ENCODE data around the gene ACSM5. TPM values are rescaled to one million over a fixed set of nuclear protein-coding genes. Genes with fewer than 3 reads are reported as not detected.
"Not testable (repeated sequence)": the region's sequence is repeated elsewhere in the genome, so short reads cannot be mapped to it uniquely, and the experiment has no call there.

The ACSM5 gene
- total RNA-seq, 1 donor from 2014 or later: not detected

DNA sequence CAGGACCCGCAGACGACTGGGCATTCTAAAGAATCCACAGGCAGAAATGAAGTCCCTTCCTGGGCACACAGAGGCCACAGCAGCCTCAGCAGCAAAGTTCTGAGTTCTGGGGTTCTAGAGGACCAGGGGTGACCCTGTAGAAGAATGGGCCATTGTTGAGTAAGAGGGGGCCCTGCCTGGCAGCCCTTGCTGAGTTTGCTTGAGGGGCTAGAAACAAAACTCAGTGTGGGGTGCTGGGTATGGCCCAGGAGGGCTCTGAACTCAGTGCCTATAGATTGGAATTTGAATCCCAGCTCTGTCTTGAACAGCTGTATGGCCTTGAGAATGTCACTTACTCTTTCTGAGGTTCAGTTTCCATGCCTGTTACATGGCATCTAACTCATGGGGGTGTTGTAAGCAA, 4.7 kb upstream of the ACSM5 start, which contains the start of gene PDILT:
Gene PDILT, minus strand, starts transcription at position 101 of the 400 bp plus-strand sequence. CDS start 5,437 bp downstream, outside the sequence.
- no peak within 1 kb of the TSS for H3K27ac Mint-ChIP-seq
- peaks cover 2% of the 10 kb centered on the region for H3K27me3 Mint-ChIP-seq
- intact Hi-C loops (cut with micrococcal nuclease): no loop called here
- no peak within 1 kb of the TSS for H3K4me3 Mint-ChIP-seq
- H3K9me3 Mint-ChIP-seq: no peaks in the 10 kb centered on the region
- DNase-seq (no peak), ATAC-seq (ENCODE audit: low read depth) (no peak)
- H3K4me1 Mint-ChIP-seq: peaks cover 3% of the 10 kb centered on the region
- TF ChIP-seq, protein P1, sequence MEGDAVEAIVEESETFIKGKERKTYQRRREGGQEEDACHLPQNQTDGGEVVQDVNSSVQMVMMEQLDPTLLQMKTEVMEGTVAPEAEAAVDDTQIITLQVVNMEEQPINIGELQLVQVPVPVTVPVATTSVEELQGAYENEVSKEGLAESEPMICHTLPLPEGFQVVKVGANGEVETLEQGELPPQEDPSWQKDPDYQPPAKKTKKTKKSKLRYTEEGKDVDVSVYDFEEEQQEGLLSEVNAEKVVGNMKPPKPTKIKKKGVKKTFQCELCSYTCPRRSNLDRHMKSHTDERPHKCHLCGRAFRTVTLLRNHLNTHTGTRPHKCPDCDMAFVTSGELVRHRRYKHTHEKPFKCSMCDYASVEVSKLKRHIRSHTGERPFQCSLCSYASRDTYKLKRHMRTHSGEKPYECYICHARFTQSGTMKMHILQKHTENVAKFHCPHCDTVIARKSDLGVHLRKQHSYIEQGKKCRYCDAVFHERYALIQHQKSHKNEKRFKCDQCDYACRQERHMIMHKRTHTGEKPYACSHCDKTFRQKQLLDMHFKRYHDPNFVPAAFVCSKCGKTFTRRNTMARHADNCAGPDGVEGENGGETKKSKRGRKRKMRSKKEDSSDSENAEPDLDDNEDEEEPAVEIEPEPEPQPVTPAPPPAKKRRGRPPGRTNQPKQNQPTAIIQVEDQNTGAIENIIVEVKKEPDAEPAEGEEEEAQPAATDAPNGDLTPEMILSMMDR (IDR thresholded peaks at IDR 0.05): no peak
- POLR2A ChIA-PET: no interaction called here
- CTCF ChIA-PET: no interaction called here
- H3K36me3 Mint-ChIP-seq (ENCODE audit: low read depth): no peaks in the 10 kb centered on the region

DNA sequence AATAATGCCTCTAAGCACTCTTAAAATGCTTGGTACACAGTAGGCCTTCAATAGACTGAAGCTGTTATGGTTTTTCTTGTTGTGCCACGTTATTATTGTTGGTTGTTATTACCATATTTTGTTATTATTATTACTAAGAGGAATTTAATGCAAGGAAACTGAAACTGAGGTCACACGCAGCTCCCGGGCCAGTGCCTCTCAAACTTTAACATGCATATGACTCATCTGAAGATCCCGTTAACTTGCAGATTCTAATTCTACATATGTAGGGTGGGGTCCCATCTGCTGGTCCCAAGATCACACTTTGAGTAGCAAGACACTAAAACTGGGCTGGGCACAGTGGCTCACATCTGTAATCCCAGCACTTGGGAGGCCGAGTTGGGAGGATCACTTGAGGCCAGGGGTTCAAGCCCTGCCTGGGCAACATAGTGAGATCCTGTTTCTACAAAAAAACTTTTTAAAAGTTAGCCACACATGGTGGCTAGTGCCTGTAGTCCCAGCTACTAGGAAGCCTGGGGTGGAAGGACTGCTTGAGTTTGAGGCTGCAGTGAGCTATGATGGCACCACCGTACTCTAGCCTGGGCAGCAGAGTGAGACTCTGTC, 888 bp downstream of the ACSM5 start:
- peak overlapping the region; percentile 65 for H3K27ac Mint-ChIP-seq
- ChIA-PET CTCF (no interaction called here), POLR2A (no interaction called here)
- DNase-seq (no peak), ATAC-seq (ENCODE audit: low read depth) (peak; percentile 28)
- intact Hi-C loops (cut with micrococcal nuclease): no loop called here
- peaks cover 1% of the 10 kb centered on the region for H3K27me3 Mint-ChIP-seq
- H3K4me1 Mint-ChIP-seq: peaks cover 10% of the 10 kb centered on the region
- H3K9me3 Mint-ChIP-seq: no peaks in the 10 kb centered on the region
- H3K4me3 Mint-ChIP-seq: no peak overlapping the region
- TF ChIP-seq, protein P1 (IDR thresholded peaks at IDR 0.05): no peak
- no peaks in the 10 kb centered on the region for H3K36me3 Mint-ChIP-seq (ENCODE audit: low read depth)

DNA sequence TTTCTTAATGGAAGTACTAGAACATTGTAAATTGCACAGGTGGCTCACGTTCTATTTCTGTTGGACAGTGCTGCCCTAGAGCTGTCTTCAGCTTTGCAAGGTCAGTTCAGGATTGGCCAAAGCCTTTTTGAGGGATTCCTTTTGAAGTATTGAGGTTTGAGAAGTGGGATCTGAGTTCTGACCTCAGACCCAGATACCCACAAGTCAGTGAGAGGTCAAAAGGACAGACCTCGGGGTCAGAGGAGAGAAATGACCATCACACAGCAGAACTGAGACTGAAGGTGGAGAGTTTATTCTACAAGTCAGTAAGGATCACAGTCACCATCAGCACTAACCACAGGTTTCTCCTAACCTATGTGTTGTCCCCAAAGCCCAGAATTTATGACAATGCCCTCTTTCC, 1.7 kb downstream of the ACSM5 start:
- no peak overlapping the region for H3K4me3 Mint-ChIP-seq
- CTCF ChIA-PET: no interaction called here
- ATAC-seq (ENCODE audit: low read depth) (no peak), DNase-seq (no peak)
- TF ChIP-seq, protein P1 (IDR thresholded peaks at IDR 0.05): no peak
- intact Hi-C loops (cut with micrococcal nuclease): no loop called here
- no peak overlapping the region for H3K27ac Mint-ChIP-seq
- H3K36me3 Mint-ChIP-seq (ENCODE audit: low read depth): no peaks in the 10 kb centered on the region
- peaks cover 3% of the 10 kb centered on the region for H3K27me3 Mint-ChIP-seq
- H3K4me1 Mint-ChIP-seq: peaks cover 10% of the 10 kb centered on the region
- POLR2A ChIA-PET: no interaction called here
- H3K9me3 Mint-ChIP-seq: no peaks in the 10 kb centered on the region

DNA sequence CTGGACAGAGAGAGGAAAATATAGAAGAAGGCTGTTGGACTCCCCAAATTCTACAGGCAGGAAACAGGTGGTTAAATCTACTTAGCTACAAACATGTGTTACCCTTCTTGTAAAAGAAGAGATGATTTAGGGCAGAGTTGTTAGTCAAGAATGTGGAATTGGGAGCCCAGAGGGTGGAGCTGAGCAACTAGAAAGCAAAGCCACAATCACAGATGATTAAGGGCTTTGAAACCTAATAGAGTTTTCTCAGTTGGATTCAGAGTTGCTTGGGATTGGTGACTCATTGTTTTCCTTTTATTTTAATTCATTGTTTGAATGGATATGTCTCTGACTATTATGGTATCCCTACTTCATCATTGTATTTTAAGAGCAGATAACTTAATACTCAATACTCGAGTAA, 6.2 kb downstream of the ACSM5 start:
- H3K4me1 Mint-ChIP-seq: no peaks in the 10 kb centered on the region
- H3K4me3 Mint-ChIP-seq: no peak overlapping the region
- intact Hi-C loops (cut with micrococcal nuclease): no loop called here
- TF ChIP-seq, protein P1 (IDR thresholded peaks at IDR 0.05): no peak
- no peaks in the 10 kb centered on the region for H3K36me3 Mint-ChIP-seq (ENCODE audit: low read depth)
- no peak overlapping the region for H3K27ac Mint-ChIP-seq
- H3K9me3 Mint-ChIP-seq: no peaks in the 10 kb centered on the region
- ChIA-PET CTCF (no interaction called here), POLR2A (no interaction called here)
- DNase-seq (no peak), ATAC-seq (ENCODE audit: low read depth) (no peak)
- peaks cover 5% of the 10 kb centered on the region for H3K27me3 Mint-ChIP-seq

DNA sequence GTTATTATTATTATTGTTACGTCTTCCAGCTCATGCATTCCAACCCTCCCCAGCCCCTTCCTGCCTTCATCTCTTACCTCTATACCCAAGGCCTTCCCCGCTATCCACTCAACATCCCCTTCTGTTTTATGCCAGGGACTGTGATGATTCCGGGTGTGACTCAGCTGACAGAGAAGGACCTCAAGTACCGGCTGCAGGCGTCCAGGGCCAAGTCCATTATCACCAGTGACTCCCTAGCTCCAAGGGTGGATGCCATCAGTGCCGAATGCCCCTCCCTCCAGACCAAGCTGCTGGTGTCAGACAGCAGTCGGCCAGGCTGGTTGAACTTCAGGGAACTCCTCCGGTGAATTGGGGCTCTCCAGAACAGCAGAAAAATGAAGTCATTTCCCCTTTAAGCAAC, 9.8 kb downstream of the ACSM5 start:
- H3K9me3 Mint-ChIP-seq; POLR2A ChIA-PET; H3K27ac Mint-ChIP-seq; H3K4me3 Mint-ChIP-seq; DNase-seq; H3K4me1 Mint-ChIP-seq; H3K36me3 Mint-ChIP-seq (ENCODE audit: low read depth); H3K27me3 Mint-ChIP-seq; CTCF ChIA-PET; ATAC-seq (ENCODE audit: low read depth); intact Hi-C loops (cut with micrococcal nuclease): not testable (repeated sequence)

DNA sequence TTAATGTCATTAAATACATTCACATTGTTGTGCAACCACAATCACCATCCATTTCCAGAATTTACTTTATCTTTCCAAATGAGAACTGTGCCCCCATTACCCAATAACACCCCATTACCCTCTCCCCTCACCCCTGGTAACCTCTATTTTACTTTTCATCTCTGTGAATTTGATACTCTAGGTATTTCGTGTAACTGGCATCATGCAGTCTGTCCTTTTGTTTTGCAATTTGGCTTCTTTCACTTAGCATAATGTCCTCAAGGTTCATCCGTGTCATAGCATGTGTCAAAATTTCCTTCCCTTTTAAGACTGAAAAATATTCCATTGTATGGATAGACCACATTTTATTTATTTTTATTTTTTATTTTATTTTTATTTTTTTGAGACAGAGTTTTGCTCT, 12.4 kb downstream of the ACSM5 start:
- H3K9me3 Mint-ChIP-seq; intact Hi-C loops (cut with micrococcal nuclease); H3K27me3 Mint-ChIP-seq; H3K4me1 Mint-ChIP-seq; CTCF ChIA-PET; H3K36me3 Mint-ChIP-seq (ENCODE audit: low read depth); ATAC-seq (ENCODE audit: low read depth); H3K27ac Mint-ChIP-seq; DNase-seq; POLR2A ChIA-PET; H3K4me3 Mint-ChIP-seq: not testable (repeated sequence)

DNA sequence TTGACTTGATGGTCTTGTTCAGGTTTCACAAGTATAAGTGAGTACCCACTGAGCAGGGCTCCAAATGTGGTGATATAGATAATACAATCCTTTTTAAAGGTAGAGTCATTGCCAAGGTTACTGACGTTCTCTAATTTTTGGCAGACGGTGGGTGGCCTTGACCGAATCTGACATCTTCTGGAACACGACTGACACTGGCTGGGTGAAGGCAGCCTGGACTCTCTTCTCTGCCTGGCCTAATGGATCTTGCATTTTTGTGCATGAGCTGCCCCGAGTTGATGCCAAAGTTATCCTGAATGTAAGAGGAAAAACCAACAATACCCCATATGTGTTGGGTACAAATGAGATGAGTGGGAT, 14.4 kb downstream of the ACSM5 start:
- H3K36me3 Mint-ChIP-seq (ENCODE audit: low read depth); ATAC-seq (ENCODE audit: low read depth); H3K27me3 Mint-ChIP-seq; CTCF ChIA-PET; intact Hi-C loops (cut with micrococcal nuclease); H3K27ac Mint-ChIP-seq; H3K4me1 Mint-ChIP-seq; POLR2A ChIA-PET; H3K9me3 Mint-ChIP-seq; H3K4me3 Mint-ChIP-seq; DNase-seq: not testable (repeated sequence)

Data from activated B cell treated with CpG ODN at 0.5 μM for 24 hours (primary cell).